HG02885 (cell line): ENCODE results near the gene AMIGO1.
A peak's percentile ranks its signal among the peaks of the same experiment; 100 is the strongest.

ENCODE experiments used
- ATAC-seq: cut with Tn5 transposase; IDR thresholded peaks from one replicate; pipeline ENCODE4 v1.9.1; 2021; ENCODE audit warnings: mild to moderate bottlenecking; ENCODE audit not compliant: unreplicated experiment, poor library complexity

The AMIGO1 gene

GRCh38 chr1:109503935-109504334, 5.6 kb downstream of the AMIGO1 start:
- ATAC-seq: no peak

GRCh38 chr1:109502364-109502851, 7.1 kb downstream of the AMIGO1 start:
- no peak for ATAC-seq

- ATAC-seq: no peak
These were observed 7.7 kb downstream of the AMIGO1 start for GRCh38 chr1:109501644-109502363.

DNA sequence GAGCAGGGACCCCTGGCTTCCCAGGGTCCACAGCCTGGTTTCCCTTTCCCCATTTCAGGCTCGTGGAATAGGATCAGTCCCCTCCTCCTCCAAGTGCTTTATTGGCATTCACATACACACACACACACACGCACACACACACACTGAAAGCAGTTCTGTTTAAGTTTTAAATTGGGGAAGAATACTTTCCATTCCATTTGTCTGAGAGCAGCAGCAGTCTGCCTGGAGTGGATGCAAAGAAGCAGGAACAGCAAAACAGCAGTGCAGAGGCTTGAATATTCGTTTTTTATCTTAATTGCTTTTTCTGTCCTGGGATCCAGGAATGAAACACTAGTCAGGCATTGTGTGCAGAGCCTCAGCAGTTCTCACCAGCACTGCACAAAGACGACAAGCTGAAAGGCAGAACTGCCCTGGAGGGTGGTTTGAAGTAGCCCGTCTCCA, 8.6 kb downstream of the AMIGO1 start:
- ATAC-seq: no peak

DNA sequence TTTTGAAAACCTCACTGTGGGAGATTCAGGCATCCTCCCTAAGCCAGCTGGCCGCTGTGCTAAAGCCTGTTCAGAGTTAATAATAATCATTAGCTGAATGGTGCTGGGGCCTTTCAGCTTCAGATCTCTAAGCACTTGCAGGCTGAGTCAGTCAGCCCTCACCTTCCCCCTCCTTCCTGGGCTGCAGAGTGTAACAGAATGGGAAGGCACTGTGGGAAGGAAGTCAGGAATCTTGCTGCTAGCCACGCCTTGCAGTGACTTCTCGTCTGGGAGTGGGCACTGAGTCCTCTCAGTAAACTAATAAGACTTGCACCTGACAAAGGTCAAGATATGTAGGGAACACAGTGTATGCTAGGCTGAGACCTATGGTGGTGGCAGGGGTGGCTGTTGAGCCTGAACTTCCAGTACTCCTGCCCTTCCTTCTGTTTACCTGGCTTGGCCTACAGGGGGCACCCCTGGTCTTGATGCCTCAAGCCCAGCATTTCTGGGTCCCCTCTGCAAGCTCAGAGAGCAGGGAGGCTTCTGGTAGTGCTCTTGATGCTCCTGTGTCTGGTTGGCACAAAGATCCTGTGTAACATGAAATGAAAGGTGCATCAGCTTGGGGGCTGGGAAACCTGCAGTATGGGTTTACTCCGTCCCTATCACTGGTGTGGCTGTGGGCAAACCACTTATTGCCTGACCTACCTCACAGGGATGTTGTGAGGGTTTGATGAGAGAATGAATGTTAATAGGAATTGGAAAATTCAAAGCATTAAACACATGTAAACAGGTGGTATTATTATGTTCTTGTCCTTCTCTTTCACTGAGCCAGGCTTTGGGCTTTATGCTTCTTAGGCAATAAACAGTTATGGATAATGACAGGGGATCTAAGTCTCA, 9.6 kb downstream of the AMIGO1 start:
- ATAC-seq: no peak

DNA sequence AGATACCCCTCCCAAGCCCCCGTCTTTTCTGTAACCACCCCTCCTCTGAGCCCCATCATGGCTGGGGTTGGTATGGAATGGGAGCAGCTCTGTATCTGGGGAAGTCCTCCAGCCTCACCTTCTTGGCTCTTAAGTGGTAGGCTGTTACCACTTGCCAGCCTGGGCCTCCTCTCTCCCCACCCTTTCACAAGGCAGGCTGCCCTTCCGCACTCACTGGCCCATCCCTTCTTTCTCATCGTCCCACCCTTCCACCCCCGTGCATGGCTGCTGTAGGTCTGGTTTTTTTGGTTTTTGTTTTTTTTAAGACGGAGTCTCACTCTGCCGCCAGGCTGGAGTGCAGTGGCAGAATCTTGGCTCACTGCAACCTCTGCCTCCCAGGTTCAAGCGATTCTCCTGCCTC, 10.4 kb downstream of the AMIGO1 start:
- ATAC-seq: no peak

DNA sequence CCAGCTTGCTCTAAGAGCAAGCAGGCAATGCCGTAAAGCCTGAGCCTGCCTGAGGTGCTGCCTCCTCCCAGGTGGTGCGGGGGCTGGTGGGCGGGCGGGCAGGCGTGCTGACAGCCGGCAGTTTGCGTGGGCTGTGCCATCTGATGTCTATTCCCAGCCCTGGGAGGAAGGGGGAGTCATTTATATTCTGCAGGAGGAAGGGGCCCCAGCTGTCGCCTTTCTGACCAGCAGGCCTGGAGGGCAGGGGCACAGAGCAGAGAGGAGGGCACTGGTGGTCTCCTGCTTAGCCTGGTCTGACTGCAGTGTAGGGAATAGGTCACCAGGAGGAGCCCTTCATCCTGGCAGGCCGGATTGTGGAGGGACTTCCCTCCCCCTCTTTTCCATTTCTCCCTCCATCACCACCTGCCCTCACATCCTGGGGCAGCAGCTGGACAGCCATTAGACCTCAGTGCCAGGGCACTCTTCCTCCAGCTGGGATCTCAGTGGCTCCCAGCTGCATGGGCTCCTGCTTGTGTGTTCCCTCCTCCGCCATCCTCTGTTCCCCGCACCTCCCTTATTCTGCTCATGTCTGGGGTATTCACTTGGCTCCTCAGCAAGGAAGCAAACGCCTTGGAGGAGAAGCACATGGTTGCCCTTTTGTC, 11.2 kb downstream of the AMIGO1 start:
- ATAC-seq: no peak

GRCh38 chr1:109497449-109498160, 11.9 kb downstream of the AMIGO1 start:
- ATAC-seq: no peak

GRCh38 chr1:109495738-109496137, 13.8 kb downstream of the AMIGO1 start:
- ATAC-seq: no peak

- ATAC-seq: peak; percentile 88
These were observed 15.6 kb downstream of the AMIGO1 start, which contains the start of gene CYB561D1 for GRCh38 chr1:109493805-109494539. CYB561D1 (plus strand) TSS chr1:109494094; CDS start chr1:109494140, 46 bp downstream.

DNA sequence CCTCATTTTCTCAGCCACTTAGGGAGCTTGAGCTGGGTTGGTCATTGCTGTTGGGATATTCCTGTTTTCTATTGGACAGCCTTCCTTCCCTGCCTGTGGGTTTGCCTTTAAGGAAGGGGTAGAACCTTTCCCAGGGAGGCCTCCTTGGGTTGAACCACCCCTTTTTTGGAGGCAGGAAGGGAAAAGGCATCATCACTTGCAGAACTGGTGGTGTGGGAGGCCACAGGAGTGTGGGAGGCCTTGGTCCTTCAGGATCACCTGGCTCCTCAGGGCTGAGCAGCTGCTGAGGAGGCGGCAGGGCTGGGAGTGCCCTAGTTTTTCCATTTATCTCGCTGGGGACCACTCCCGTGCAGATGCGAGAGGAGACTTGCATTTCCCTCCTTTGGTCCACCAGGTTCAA, 16.3 kb downstream of the AMIGO1 start:
- ATAC-seq: no peak

GRCh38 chr1:109492779-109493178, 16.7 kb downstream of the AMIGO1 start:
- ATAC-seq: no peak

- no peak for ATAC-seq
These were observed 18.2 kb downstream of the AMIGO1 start for GRCh38 chr1:109491372-109491771.

DNA sequence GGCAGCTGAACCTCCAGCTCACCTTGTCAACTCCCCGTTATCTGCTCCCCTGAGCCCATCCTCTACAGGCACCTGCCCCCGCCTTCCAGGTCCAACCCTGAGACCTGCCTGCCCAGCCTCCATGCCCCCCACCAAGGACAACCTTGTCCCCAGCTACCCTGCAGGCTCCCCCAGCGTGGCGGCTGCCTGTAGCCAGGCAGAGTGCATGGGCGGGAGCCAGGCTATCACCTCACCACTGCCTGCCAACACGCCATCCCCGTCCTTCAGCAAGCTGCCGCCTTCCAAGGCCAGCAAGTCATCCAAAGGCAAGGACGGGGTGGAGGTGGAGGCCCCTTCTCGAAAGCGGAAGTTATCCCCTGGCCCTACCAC, 18.6 kb downstream of the AMIGO1 start:
- ATAC-seq: no peak

DNA sequence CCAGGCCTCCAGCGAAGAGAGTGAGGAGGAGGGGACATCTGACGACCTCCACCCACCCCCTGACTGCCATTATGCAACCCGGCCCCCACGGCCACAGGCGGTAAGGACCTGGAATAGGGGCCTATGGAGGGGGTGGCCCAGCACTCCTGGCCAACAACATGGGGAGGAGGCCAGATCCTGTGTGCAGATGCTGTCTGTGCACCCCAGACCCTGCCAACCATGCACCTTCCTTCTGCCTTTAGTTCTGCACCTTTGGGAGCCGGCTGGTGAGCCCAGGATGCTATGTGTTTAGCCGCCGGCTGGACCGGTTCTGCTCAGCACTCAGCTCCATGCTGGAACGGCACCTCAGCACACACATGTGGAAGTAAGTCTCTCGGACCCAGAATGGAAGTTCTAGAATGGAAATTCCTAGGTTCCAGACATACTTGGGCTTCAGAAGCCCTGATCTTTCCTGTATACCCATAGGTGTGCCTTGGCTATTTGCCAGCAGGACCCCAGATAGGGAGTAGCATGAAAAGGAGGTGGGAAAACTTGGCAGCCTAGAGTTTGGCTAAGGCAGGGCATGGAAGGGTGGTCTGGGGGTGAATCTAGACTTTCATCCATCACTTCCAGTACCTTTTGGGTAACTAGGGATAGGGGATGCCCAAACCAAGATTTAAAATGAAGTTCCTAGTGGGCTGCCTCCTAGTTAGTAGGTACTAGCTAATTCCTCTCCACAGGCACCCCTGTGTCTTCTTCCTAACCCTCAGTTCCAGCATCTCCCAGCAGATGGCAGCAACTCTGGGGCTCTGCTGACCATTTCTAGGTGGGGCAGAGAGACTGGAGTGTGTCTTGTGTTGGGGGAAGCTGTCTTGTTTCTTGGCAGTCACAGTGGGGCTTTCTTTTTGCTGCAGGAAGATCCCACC, 19.2 kb downstream of the AMIGO1 start:
- ATAC-seq: peak; percentile 34

DNA sequence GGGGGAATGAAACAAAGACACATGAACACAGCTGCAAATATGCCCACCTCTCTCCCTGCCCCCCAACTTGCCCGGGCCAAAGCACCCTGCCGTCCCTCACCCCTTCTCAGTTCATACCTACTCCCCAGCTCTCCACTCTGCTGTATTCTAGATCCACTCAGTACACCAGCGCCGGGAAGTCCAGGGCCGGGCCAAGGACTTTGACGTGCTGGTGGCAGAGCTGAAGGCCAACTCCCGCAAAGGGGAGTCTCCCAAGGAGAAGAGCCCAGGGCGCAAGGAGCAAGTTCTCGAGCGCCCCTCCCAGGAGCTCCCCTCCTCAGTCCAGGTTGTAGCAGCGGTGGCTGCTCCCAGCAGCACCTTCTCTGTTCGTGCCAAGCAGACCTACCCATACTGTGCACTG, 20.8 kb downstream of the AMIGO1 start:
- no peak for ATAC-seq

GRCh38 chr1:109488201-109488600, 21.3 kb downstream of the AMIGO1 start:
- ATAC-seq: no peak

GRCh38 chr1:109487261-109487660, 22.3 kb downstream of the AMIGO1 start:
- no peak for ATAC-seq

- ATAC-seq: no peak
These were observed 24.5 kb downstream of the AMIGO1 start for GRCh38 chr1:109485001-109485400.
